Ureter (tissue), 1 donor: ENCODE results near the gene MYO5A. TPM values are rescaled to one million over a fixed set of nuclear protein-coding genes. Genes with fewer than 3 reads are reported as not detected.
"Not testable (repeated sequence)": the region's sequence is repeated elsewhere in the genome, so short reads cannot be mapped to it uniquely, and the experiment has no call there.

Experiments used
- DNase-seq: peaks from one replicate; pipeline ENCODE4 v3.0.0-alpha.2; 2020; ENCODE audit warnings: low spot score
- total RNA-seq: library from RNA; stranded (reverse); gene quantifications from one replicate; pipeline ENCODE4 v1.2.4, GENCODE V29; 2023
- donor health status: DM: yes; HTN: yes; CAD: no.

The MYO5A gene
- total RNA-seq, 1 donor from 2014 or later: 25.3 TPM

DNA sequence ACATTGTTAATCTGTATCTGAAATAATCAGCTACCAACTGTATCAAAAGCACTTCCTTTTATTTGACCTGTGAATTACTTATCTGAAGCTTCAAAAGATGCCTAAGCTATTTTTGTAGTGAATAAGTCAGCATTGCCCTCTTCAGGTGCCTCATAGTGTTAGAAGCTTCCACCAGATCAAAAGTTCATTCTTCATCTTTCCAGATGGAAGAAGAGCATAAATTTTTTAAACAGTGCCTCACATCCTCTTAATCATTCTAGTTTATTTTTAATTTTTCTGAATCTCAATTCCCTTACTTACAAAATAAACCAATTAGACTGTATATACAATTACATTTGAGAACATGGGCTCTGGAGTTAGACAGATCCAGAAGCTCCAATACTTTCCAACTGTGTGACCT, 65.0 kb downstream of the MYO5A start:
- no peak for DNase-seq

DNA sequence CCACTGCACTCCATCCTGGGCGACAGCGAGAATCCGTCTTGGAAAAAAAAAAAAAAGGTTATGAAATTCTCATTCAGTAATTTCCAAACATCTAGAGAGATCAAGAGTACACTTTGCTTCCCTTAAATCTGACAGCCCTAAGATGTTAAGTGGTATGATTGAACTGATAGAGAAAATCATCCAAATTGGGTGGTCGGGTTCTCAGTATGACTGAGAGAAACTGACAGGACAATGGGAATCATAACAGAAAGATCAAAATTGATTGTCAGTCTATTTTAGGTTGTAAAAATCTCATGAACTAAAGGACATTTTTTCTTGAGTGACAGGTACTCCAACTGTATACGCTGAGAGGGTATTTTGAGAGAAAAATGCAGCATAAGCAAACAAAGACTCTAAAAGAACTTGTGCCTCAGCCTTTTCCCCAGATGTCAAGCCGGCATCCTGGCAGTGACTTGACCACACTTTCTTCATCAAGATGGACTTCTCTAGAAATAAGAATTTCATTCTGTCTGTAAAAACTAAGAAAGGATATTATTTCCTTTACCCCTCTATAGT, 65.8 kb downstream of the MYO5A start:
- DNase-seq: no peak

- DNase-seq: not testable (repeated sequence)
These were observed 69.0 kb downstream of the MYO5A start for GRCh38 chr15:52459701-52460100.

DNA sequence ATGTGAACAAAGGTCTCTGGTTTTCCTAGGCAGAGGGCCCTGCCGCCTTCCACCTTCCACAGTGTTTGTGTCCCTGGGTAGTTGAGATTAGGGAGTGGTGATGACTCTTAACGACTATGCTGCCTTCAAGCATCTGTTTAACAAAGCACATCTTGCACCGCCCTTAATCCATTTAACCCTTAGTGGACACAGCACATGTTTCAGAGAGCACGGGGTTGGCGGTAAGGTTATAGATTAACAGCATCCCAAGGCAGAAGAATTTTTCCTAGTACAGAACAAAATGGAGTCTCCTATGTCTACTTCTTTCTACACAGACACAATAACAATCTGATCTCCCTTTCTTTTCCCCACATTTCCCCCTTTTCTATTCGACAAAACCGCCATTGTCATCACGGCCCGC, 69.4 kb downstream of the MYO5A start:
- not testable (repeated sequence) for DNase-seq

DNA sequence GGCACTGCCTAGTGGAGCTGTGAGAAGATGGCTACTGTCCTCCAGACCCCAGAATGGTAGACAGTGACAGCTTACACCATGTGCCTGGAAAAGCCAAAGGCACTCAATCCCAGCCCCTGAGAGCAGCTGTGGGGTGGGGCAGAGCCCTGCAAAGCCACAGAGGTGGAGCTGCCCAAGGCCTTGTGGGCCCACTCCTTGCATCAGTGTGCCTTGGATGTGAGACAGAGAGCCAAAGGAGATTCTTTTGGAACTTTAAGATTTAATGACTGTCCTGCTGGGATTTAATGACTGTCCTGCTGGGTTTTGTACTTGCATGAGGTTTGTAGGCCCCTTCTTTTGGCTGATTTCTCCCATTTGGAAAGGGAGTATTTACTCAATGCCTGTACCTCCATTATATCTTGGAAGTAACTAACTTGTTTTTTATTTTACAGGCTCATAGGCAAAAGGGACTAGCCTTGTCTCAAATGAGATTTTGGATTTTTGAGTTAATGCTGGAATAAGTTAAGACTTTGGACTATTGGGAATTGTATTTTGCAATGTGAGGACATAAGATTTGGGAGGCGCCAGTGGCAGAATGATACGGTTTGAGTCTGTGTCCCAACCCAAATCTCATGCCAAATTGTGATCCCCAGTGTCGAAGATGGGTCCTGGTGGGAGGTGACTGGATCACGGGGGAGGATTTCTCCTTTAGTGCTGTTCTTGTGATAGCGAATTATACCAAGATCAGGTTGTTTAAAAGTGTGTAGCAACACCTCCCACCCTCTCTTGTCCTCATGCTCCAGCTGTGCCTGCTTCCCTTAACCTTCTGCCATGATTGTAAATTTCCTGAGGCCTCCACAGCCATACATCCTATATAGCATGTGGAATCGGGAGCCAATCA, 80.4 kb downstream of the MYO5A start:
- DNase-seq: no peak

- no peak for DNase-seq
These were observed 82.7 kb downstream of the MYO5A start for GRCh38 chr15:52445954-52446353.

DNA sequence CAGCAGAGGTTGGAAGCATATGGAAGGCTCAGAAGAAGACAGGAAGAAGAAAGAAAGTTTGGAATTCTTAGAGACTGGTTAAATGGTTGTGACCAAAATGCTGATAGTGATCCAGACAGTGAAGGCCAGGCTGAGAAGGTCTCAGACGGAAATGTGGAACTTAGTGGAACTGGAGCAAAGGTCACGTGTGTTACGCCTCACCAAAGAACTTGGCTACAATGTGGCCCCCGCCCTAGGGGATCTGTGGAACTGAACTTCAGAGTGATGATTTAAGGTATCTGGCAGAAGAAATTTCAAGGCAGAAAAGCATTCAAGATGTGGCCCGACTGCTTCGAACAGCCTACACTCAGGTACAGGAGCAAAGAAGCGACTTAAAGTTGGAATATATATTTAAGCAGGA, 83.1 kb downstream of the MYO5A start:
- DNase-seq: no peak

- DNase-seq: not testable (repeated sequence)
These were observed 85.5 kb downstream of the MYO5A start for GRCh38 chr15:52443205-52443604.

- no peak for DNase-seq
These were observed 86.8 kb downstream of the MYO5A start for GRCh38 chr15:52441841-52442240.

- DNase-seq: no peak
These were observed 87.7 kb downstream of the MYO5A start for GRCh38 chr15:52440946-52441345.

GRCh38 chr15:52440414-52440813, 88.3 kb downstream of the MYO5A start:
- no peak for DNase-seq

GRCh38 chr15:52439470-52439869, 89.2 kb downstream of the MYO5A start:
- no peak for DNase-seq

GRCh38 chr15:52439042-52439441, 89.6 kb downstream of the MYO5A start:
- DNase-seq: not testable (repeated sequence)

- no peak for DNase-seq
These were observed 90.6 kb downstream of the MYO5A start for GRCh38 chr15:52438047-52438446.

GRCh38 chr15:52437646-52438045, 91.0 kb downstream of the MYO5A start:
- DNase-seq: no peak

DNA sequence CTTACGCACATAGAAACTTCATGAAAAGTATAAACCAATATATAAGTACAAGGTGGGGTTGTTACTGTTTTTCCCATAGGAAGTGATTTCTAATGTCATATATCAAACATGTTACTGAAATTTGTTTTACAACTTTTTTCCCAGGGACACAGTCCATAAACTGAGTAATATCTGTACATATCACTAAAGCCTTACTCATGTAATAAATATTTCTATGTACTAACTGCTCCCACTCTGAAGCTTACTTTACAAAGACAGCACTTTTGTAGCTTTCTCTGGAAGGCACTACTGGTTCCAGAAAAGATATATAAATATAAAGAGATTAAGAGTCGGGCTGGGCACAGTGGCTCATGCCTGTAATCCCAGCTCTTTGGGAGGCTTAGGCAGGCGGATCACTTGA, 91.7 kb downstream of the MYO5A start:
- no peak for DNase-seq

DNA sequence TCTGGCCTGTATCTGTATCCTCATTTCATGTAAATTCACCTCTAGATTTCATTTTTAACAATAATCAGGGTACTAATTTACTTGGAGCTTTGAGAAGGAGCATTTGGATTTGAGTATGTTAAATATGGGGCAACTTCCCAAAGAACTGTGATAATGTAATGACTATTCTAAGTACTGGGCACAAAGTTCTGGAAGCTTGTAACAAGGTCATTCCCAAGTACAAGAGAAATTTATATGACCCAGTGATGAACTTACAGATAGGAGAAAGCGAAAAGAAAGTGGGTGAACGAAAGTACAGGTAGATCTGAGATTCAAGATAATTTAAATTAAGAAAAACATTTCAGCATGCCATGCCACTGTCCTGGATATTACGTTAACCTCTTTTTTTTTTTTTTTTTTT, 93.8 kb downstream of the MYO5A start:
- DNase-seq: no peak

DNA sequence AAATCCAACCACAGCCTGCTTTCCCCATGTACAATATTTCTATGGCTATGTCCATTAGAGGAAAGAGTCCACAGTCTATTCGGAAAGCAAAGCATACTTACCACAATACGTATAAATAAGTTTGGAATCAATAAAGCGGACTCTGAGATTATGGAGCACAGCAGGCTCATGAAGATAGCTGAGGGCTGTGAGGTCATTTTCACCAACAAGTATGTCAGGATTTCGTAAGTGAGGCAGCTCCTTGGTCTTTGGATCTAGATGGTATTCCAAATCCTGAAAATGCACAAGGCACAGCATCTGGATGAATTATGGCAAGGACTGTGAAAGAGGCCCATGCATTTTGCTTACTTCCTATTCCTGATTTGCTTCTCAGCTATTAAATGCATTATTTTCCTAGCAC, 100.4 kb downstream of the MYO5A start:
- no peak for DNase-seq

DNA sequence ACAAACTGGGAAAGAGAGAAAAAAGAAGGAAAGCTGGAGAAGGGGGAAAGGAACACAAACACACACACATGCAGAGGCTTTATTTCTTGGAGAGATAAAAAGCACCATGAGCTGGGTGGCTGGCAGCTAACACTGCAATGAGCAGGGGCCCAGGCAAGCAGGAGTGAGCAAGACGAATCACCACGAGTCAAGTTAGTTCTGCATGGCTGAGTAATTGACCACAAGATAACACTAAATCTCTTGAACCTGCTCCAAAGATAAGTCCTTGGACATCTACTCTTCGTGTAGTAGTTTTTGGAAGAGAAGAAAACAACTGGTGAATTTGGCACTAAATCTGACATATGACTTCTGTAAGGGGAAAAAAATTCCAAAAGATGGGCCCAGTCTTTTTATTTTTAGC, 100.9 kb downstream of the MYO5A start:
- no peak for DNase-seq

DNA sequence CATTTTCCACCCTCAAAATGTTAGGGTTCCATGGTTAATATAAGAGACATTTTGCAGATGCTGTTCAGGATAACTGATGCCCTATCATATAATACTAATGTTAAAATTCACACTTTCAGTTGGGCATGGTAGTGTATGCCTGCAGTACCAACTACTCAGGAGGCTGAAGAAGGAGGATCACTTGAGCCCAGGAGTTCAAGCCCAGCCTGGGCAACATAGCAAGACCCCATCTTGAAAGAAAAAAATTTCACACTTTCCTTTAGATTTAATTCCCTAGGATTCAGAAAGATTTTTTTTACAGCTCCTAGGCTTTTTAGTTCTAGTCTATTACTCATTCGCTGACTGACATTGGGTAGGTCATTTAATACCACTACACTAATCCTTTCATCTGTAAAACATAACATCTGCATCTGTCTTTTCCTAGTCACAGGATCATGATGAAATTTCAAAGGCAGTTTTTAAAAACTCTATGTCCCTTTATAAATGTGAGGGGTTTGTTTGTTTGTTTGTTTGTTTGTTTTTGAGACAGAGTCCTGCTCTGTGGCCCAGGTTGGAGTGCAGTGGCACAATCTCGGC, 103.7 kb downstream of the MYO5A start:
- no peak for DNase-seq

GRCh38 chr15:52423852-52424251, 104.8 kb downstream of the MYO5A start:
- no peak for DNase-seq

DNA sequence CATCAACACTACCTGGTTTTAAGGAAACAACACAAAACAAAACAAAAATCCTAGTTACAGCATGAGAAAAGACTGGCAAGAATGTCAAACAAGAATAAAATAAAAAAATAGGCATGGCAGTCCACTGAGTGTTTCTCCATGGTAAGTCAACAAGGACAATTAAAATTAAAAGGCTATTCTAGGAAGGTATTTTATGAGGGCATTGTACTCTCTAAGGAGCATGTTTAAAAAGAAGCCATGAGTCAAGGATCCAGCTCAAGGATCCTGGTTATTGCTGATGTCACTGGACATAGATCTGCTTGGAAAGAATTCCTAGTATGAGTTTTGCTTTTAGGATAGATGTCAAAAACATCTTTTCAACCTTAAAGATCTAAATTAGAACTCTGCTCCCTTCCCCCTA, 106.7 kb downstream of the MYO5A start:
- no peak for DNase-seq

DNA sequence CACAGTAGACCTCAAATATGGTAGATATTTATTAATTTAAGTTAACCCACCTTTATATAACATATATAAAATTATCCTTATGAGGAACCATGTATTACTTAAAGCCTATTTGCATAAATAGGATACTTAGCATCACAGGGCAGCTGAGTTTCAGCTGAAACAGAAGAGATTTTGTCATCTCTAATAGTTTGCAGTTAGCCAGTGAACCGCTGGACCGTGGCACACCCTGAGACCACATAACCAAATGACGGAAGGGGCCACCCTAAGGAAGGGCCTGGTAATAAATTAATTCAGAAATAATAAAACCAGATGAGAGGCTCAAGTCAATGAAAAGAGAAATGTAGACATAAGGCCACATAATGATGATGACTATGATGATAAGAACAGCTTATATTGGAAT, 107.7 kb downstream of the MYO5A start:
- no peak for DNase-seq
